K562 (cell line): ENCODE measurements around the gene GRSF1. TPM values are rescaled to one million over a fixed set of nuclear protein-coding genes. Genes with fewer than 3 reads are reported as not detected.

Source experiments
- ARNT ChIP-seq, 2 experiments: fragments of 450-650 bp; IDR thresholded peaks; 2 replicates each; pipeline ENCODE4 v1.6.1; 2016; ENCODE audit warnings: mild to moderate bottlenecking in 1 of 2
- BACH1 ChIP-seq: fragments of 200-800 bp; sonication (Bioruptor generic); IDR thresholded peaks from 2 replicates; pipeline ENCODE4 v1.6.1; 2016; ENCODE audit warnings: missing genetic modification characterization, missing compliant biosample characterization
- CBX8 ChIP-seq: fragments of 200-600 bp; sonication (generic); IDR thresholded peaks from 2 replicates; pipeline ENCODE4 v1.6.1; 2012; ENCODE audit warnings: borderline replicate concordance, mixed run types, low read depth, mild to moderate bottlenecking, moderate library complexity, mixed read lengths, low read length, control low read depth, inconsistent platforms; ENCODE audit not compliant: poor library complexity, severe bottlenecking; ENCODE audit errors: extremely low read depth
- FOXP1 ChIP-seq: sonication (generic); formaldehyde crosslinking; IDR thresholded peaks from 2 replicates; pipeline ENCODE4 v1.8.0; 2022; ENCODE audit warnings: mild to moderate bottlenecking, missing genetic modification reagents
- GTF2A2 ChIP-seq: IDR thresholded peaks from 2 replicates; pipeline ENCODE4 v1.6.1; 2016; ENCODE audit warnings: mild to moderate bottlenecking, missing genetic modification characterization, missing compliant biosample characterization
- GTF2F1 ChIP-seq: IDR thresholded peaks from 2 replicates; pipeline ENCODE4 v1.6.1; 2011; ENCODE audit warnings: low read depth, low read length, improper control_type of control experiment
- HDAC3 ChIP-seq: fragments of 450-650 bp; IDR thresholded peaks from 2 replicates; pipeline ENCODE4 v1.6.1; 2018; ENCODE audit warnings: borderline replicate concordance, mild to moderate bottlenecking, moderate library complexity; ENCODE audit not compliant: partially characterized antibody
- IRF2 ChIP-seq: sonication (generic); formaldehyde crosslinking; IDR thresholded peaks from 2 replicates; pipeline ENCODE4 v1.8.1; 2022; ENCODE audit warnings: mild to moderate bottlenecking, missing genetic modification reagents
- MCM2 ChIP-seq: fragments of 450-650 bp; IDR thresholded peaks from 2 replicates; pipeline ENCODE4 v1.6.1; 2017; ENCODE audit warnings: low read depth, mild to moderate bottlenecking
- NCOA4 ChIP-seq: fragments of 450-650 bp; IDR thresholded peaks from 2 replicates; pipeline ENCODE4 v1.6.1; 2018; ENCODE audit warnings: mild to moderate bottlenecking; ENCODE audit not compliant: partially characterized antibody
- PHB2 ChIP-seq: fragments of 450-650 bp; IDR thresholded peaks from 2 replicates; pipeline ENCODE4 v1.6.1; 2017; ENCODE audit warnings: low read depth
- PHF20 ChIP-seq: fragments of 450-650 bp; IDR thresholded peaks from 2 replicates; pipeline ENCODE4 v1.6.1; 2018; ENCODE audit not compliant: partially characterized antibody
- POLR2H ChIP-seq: IDR thresholded peaks from 2 replicates; pipeline ENCODE4 v1.6.1; 2016; ENCODE audit warnings: missing genetic modification characterization, low read depth, mild to moderate bottlenecking, control low read depth, missing compliant biosample characterization, moderate library complexity
- RBFOX2 ChIP-seq: fragments of 200-400 bp; formaldehyde crosslinking; IDR thresholded peaks from 2 replicates; pipeline ENCODE4 v1.6.1; 2017; ENCODE audit warnings: low read depth, mild to moderate bottlenecking, low read length, moderate library complexity
- RFX1 ChIP-seq: fragments of 450-650 bp; IDR thresholded peaks from 2 replicates; pipeline ENCODE4 v1.6.1; 2016; ENCODE audit warnings: mild to moderate bottlenecking, moderate library complexity
- SIN3B ChIP-seq: fragments of 450-650 bp; IDR thresholded peaks from 2 replicates; pipeline ENCODE4 v1.6.1; 2017; ENCODE audit warnings: low read depth, mild to moderate bottlenecking, moderate library complexity
- ZNF133 ChIP-seq: fragments of 250-450 bp; sonication (Bioruptor Pico); IDR thresholded peaks from 2 replicates; pipeline ENCODE4 v1.4.0; 2020; ENCODE audit warnings: mild to moderate bottlenecking
- ZNF140 ChIP-seq: fragments of 250-450 bp; sonication (Bioruptor Pico); IDR thresholded peaks from 2 replicates; pipeline ENCODE4 v1.8.0; 2021; ENCODE audit warnings: moderate library complexity, mild to moderate bottlenecking, inconsistent platforms
- ZNF184 ChIP-seq: sonication (generic); formaldehyde crosslinking; IDR thresholded peaks from 2 replicates; pipeline ENCODE4 v1.5.0; 2020; ENCODE audit warnings: missing genetic modification reagents
- ZNF609 ChIP-seq: sonication (generic); formaldehyde crosslinking; IDR thresholded peaks from 2 replicates; pipeline ENCODE4 v1.8.1; 2023; ENCODE audit warnings: missing genetic modification reagents, mild to moderate bottlenecking, borderline replicate concordance
- ZNF780A ChIP-seq: fragments of 250-450 bp; sonication (Bioruptor Pico); IDR thresholded peaks from 2 replicates; pipeline ENCODE4 v1.5.0; 2021; ENCODE audit warnings: mild to moderate bottlenecking
- polyA plus RNA-seq, 8 experiments: library from polyadenylated mRNA; depleted of rRNA in 4 of 8; stranded (reverse) in 5 of 8; unstranded in 3 of 8; fragments of >200 nt; fragmentation: Nextera tagmentation in 2 of 8; fragmentation: Illumina TruSeq in 1 of 8; extraction: Ambion mirVana in 2 of 8; extraction: Trizol in 1 of 8; gene quantifications; 2 replicates each; pipeline versions ENCODE4 v1.2.1 to v1.2.3, GENCODE V29; 2011 to 2014; ENCODE audit warnings: inconsistent platforms in 1 of 8, missing spikeins in 1 of 8
- total RNA-seq, 7 experiments: library from RNA; depleted of rRNA in 6 of 7; stranded (reverse); fragments of >200 nt in 6 of 7; fragmentation: Illumina TruSeq in 2 of 7; extraction: Trizol in 2 of 7; gene quantifications; 2 replicates each; pipeline versions ENCODE4 v1.2.1 to v1.2.3, GENCODE V29; 2011 to 2021; ENCODE audit warnings: low replicate concordance in 1 of 7
- TF ChIP-seq, protein P1 (sequence below): fragments of 450-650 bp; conservative IDR thresholded peaks from 2 replicates; pipeline ENCODE4 v1.6.1; 2016; ENCODE audit warnings: missing genetic modification characterization, low read depth, mild to moderate bottlenecking, control low read depth, missing compliant biosample characterization
- TF ChIP-seq, protein P2 (sequence below), 2 experiments: fragments of 450-650 bp; conservative IDR thresholded peaks; 2 replicates each; pipeline ENCODE4 v1.6.1; 2017; ENCODE audit warnings: mild to moderate bottlenecking in 2 of 2, moderate library complexity in 2 of 2

The GRSF1 gene
- total and polyA plus RNA-seq, 9 of the 15 experiments (the other 6 are each of a cell fraction or from before 2014, with no cell fraction given) = 33.0 to 105 (median 76.0) TPM

GRCh38 chr4:70839589-70840093 lies at the start of gene GRSF1 (continued):
- no peak for TF ChIP-seq ZNF184
- TF ChIP-seq ZNF133 (CRISPR knock-in tag) = no peak
- TF ChIP-seq FOXP1 (CRISPR knock-in tag) = no peak
- peak; percentile 63 for TF ChIP-seq SIN3B
- TF ChIP-seq, protein P1, sequence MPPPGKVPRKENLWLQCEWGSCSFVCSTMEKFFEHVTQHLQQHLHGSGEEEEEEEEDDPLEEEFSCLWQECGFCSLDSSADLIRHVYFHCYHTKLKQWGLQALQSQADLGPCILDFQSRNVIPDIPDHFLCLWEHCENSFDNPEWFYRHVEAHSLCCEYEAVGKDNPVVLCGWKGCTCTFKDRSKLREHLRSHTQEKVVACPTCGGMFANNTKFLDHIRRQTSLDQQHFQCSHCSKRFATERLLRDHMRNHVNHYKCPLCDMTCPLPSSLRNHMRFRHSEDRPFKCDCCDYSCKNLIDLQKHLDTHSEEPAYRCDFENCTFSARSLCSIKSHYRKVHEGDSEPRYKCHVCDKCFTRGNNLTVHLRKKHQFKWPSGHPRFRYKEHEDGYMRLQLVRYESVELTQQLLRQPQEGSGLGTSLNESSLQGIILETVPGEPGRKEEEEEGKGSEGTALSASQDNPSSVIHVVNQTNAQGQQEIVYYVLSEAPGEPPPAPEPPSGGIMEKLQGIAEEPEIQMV = no peak
- TF ChIP-seq MCM2 = no peak
- peak; percentile 84 for TF ChIP-seq RBFOX2
- no peak for TF ChIP-seq GTF2A2 (tag)
- TF ChIP-seq ARNT (IDR thresholded peaks at IDR 0.05) = no peak
- no peak for TF ChIP-seq GTF2F1
- TF ChIP-seq ZNF780A (CRISPR knock-in tag) = no peak
- no peak for TF ChIP-seq PHF20
- TF ChIP-seq CBX8 = no peak
- no peak for TF ChIP-seq PHB2
- no peak for TF ChIP-seq HDAC3
- TF ChIP-seq NCOA4 = no peak
- no peak for TF ChIP-seq IRF2 (CRISPR knock-in tag)
- no peak for TF ChIP-seq ZNF609 (CRISPR knock-in tag)
- TF ChIP-seq BACH1 = no peak
- TF ChIP-seq RFX1 = no peak
- TF ChIP-seq, protein P2, sequence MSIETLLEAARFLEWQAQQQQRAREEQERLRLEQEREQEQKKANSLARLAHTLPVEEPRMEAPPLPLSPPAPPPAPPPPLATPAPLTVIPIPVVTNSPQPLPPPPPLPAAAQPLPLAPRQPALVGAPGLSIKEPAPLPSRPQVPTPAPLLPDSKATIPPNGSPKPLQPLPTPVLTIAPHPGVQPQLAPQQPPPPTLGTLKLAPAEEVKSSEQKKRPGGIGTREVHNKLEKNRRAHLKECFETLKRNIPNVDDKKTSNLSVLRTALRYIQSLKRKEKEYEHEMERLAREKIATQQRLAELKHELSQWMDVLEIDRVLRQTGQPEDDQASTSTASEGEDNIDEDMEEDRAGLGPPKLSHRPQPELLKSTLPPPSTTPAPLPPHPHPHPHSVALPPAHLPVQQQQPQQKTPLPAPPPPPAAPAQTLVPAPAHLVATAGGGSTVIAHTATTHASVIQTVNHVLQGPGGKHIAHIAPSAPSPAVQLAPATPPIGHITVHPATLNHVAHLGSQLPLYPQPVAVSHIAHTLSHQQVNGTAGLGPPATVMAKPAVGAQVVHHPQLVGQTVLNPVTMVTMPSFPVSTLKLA (conservative IDR thresholded peaks at IDR 0.05) = peak; percentile 68 to 85
- no peak for TF ChIP-seq ZNF140 (CRISPR knock-in tag)
- TF ChIP-seq POLR2H (tag) = no peak
